Gastroesophageal sphincter (tissue), 3 donors: ENCODE measurements around the gene MR1.

Experiments used
- EP300 ChIP-seq: sonication (generic); formaldehyde crosslinking; IDR thresholded peaks from one replicate; pipeline ENCODE4 v1.6.1; 2017; ENCODE audit warnings: antibody characterized with exemption, mild to moderate bottlenecking
- POLR2A ChIP-seq, 2 donors: fragments of 450-650 bp; IDR thresholded peaks; one replicate each; pipeline ENCODE4 v1.6.1; 2017; ENCODE audit warnings: antibody characterized with exemption in 2 of 2, mild to moderate bottlenecking in 2 of 2, moderate library complexity in 1 of 2
- POLR2AphosphoS5 ChIP-seq: sonication (generic); formaldehyde crosslinking; IDR thresholded peaks from one replicate; pipeline ENCODE4 v1.6.1; 2017; ENCODE audit warnings: antibody characterized with exemption
- TF ChIP-seq, protein P1 (sequence below), 4 experiments: fragments of 200-600 bp in 2 of 4; fragments of 450-650 bp in 2 of 4; sonication (generic) in 1 of 4; IDR thresholded peaks; one replicate each; pipeline ENCODE4 v1.5.1; 2017 to 2019; ENCODE audit warnings: antibody characterized with exemption in 4 of 4, mild to moderate bottlenecking in 2 of 4, moderate library complexity in 2 of 4

DNA sequence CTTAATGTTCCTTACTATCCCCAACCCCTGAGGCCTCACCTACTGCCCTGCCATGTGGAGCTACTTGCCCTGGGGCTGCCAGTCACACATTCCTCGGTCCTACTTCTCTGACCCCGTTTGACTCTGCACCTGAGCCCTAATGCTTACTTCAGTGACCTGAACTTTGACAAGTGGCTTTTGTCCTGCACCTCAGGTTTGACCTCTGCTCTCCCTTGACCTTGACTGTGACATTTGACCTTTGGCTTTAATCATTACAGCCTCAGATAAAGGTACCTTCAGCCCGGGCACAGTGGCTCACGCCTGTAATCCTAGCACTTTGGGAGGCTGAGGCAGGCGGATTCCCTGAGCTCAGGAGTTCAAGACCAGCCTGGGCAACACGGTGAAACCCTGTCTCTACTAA, 22.8 kb downstream of the MR1 start:
- no peak for TF ChIP-seq POLR2A (IDR thresholded peaks at IDR 0.05)
- TF ChIP-seq, protein P1, sequence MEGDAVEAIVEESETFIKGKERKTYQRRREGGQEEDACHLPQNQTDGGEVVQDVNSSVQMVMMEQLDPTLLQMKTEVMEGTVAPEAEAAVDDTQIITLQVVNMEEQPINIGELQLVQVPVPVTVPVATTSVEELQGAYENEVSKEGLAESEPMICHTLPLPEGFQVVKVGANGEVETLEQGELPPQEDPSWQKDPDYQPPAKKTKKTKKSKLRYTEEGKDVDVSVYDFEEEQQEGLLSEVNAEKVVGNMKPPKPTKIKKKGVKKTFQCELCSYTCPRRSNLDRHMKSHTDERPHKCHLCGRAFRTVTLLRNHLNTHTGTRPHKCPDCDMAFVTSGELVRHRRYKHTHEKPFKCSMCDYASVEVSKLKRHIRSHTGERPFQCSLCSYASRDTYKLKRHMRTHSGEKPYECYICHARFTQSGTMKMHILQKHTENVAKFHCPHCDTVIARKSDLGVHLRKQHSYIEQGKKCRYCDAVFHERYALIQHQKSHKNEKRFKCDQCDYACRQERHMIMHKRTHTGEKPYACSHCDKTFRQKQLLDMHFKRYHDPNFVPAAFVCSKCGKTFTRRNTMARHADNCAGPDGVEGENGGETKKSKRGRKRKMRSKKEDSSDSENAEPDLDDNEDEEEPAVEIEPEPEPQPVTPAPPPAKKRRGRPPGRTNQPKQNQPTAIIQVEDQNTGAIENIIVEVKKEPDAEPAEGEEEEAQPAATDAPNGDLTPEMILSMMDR (IDR thresholded peaks at IDR 0.05): no peak
- no peak for TF ChIP-seq EP300
- no peak for TF ChIP-seq POLR2AphosphoS5
